ENCODE measurements around the gene POLR2C.

The POLR2C gene

GRCh38 chr16:57472665-57473060, 10.2 kb downstream of the POLR2C start:
- no peaks in the 10 kb centered on the region for H3K9me3 ChIP-seq (ENCODE audit: insufficient read depth, low read depth, low read length)
- H3K36me3 ChIP-seq (ENCODE audit: insufficient read depth, low read length) = peaks cover 64% of the 10 kb centered on the region; the same call in 1 of the 2 replicates
- H3K4me1 ChIP-seq (ENCODE audit: insufficient read depth, low read length, poor library complexity, severe bottlenecking) = peaks cover 30% of the 10 kb centered on the region
- H3K4me2 ChIP-seq (ENCODE audit: low read depth, low read length, poor library complexity, severe bottlenecking) = no peak overlapping the region
- no peak overlapping the region for H2AFZ ChIP-seq (ENCODE audit: low read length)
- H3K4me3 ChIP-seq (ENCODE audit: low read length, poor library complexity, severe bottlenecking) = no peak overlapping the region
- no peaks in the 10 kb centered on the region for H3K9me2 ChIP-seq (replicated peaks; ENCODE audit: low read depth, low read length)
- no peak overlapping the region for H3K9ac ChIP-seq (ENCODE audit: low read depth, low read length, poor library complexity, severe bottlenecking)
- no peaks in the 10 kb centered on the region for H3F3A ChIP-seq (ENCODE audit: low read depth)
- no peaks in the 10 kb centered on the region for H3K27me3 ChIP-seq (ENCODE audit: insufficient read depth, low read length, poor library complexity, severe bottlenecking)
- H4K20me1 ChIP-seq (ENCODE audit: insufficient read depth, low read length, poor library complexity, severe bottlenecking) = no peaks in the 10 kb centered on the region
- H3K79me2 ChIP-seq (ENCODE audit: insufficient read depth, low read length) = no peaks in the 10 kb centered on the region
- TF ChIP-seq CTCF (conservative IDR thresholded peaks at IDR 0.05; ENCODE audit: low read length) = no peak
- no peak for TF ChIP-seq EZH2phosphoT487 (IDR thresholded peaks at IDR 0.05; ENCODE audit: borderline replicate concordance)

GRCh38 chr16:57473176-57473840, 10.8 kb downstream of the POLR2C start:
- TF ChIP-seq EZH2phosphoT487 (IDR thresholded peaks at IDR 0.05; ENCODE audit: borderline replicate concordance) = no peak
- no peak for TF ChIP-seq CTCF (conservative IDR thresholded peaks at IDR 0.05; ENCODE audit: low read length)
- no peak overlapping the region for H3K4me3 ChIP-seq (ENCODE audit: low read length, poor library complexity, severe bottlenecking)
- H3K27me3 ChIP-seq (ENCODE audit: insufficient read depth, low read length, poor library complexity, severe bottlenecking) = no peaks in the 10 kb centered on the region
- peaks cover 36% of the 10 kb centered on the region for H3K4me1 ChIP-seq (ENCODE audit: insufficient read depth, low read length, poor library complexity, severe bottlenecking)
- no peaks in the 10 kb centered on the region for H3K9me3 ChIP-seq (ENCODE audit: insufficient read depth, low read depth, low read length)
- no peaks in the 10 kb centered on the region for H3K9me2 ChIP-seq (replicated peaks; ENCODE audit: low read depth, low read length)
- no peak overlapping the region for H2AFZ ChIP-seq (ENCODE audit: low read length)
- no peaks in the 10 kb centered on the region for H3F3A ChIP-seq (ENCODE audit: low read depth)
- peaks cover 62% of the 10 kb centered on the region; the same call in 1 of the 2 replicates for H3K36me3 ChIP-seq (ENCODE audit: insufficient read depth, low read length)
- H4K20me1 ChIP-seq (ENCODE audit: insufficient read depth, low read length, poor library complexity, severe bottlenecking) = no peaks in the 10 kb centered on the region
- H3K4me2 ChIP-seq (ENCODE audit: low read depth, low read length, poor library complexity, severe bottlenecking) = no peak overlapping the region
- H3K79me2 ChIP-seq (ENCODE audit: insufficient read depth, low read length) = no peaks in the 10 kb centered on the region
- H3K9ac ChIP-seq (ENCODE audit: low read depth, low read length, poor library complexity, severe bottlenecking) = no peak overlapping the region

GRCh38 chr16:57473906-57474305, 11.4 kb downstream of the POLR2C start:
- peaks cover 56% of the 10 kb centered on the region; the same call in 1 of the 2 replicates for H3K36me3 ChIP-seq (ENCODE audit: insufficient read depth, low read length)
- no peak overlapping the region for H3K4me2 ChIP-seq (ENCODE audit: low read depth, low read length, poor library complexity, severe bottlenecking)
- no peaks in the 10 kb centered on the region for H3K79me2 ChIP-seq (ENCODE audit: insufficient read depth, low read length)
- H3K9ac ChIP-seq (ENCODE audit: low read depth, low read length, poor library complexity, severe bottlenecking) = no peak overlapping the region
- H3K9me2 ChIP-seq (replicated peaks; ENCODE audit: low read depth, low read length) = no peaks in the 10 kb centered on the region
- peaks cover 42% of the 10 kb centered on the region for H3K4me1 ChIP-seq (ENCODE audit: insufficient read depth, low read length, poor library complexity, severe bottlenecking)
- H4K20me1 ChIP-seq (ENCODE audit: insufficient read depth, low read length, poor library complexity, severe bottlenecking) = no peaks in the 10 kb centered on the region
- H3F3A ChIP-seq (ENCODE audit: low read depth) = no peaks in the 10 kb centered on the region
- no peak overlapping the region for H2AFZ ChIP-seq (ENCODE audit: low read length)
- H3K27me3 ChIP-seq (ENCODE audit: insufficient read depth, low read length, poor library complexity, severe bottlenecking) = no peaks in the 10 kb centered on the region
- TF ChIP-seq CTCF (conservative IDR thresholded peaks at IDR 0.05; ENCODE audit: low read length) (no peak), EZH2phosphoT487 (IDR thresholded peaks at IDR 0.05; ENCODE audit: borderline replicate concordance) (no peak)
- no peak overlapping the region for H3K4me3 ChIP-seq (ENCODE audit: low read length, poor library complexity, severe bottlenecking)
- no peaks in the 10 kb centered on the region for H3K9me3 ChIP-seq (ENCODE audit: insufficient read depth, low read depth, low read length)

Data from Loucy (cell line).